Upper lobe of right lung (tissue), 1 donor: ENCODE data around the gene CPA3. TPM values are rescaled to one million over a fixed set of nuclear protein-coding genes. Genes with fewer than 3 reads are reported as not detected.

ENCODE experiments used
- ATAC-seq: fragments of 200-7000 bp; cut with Tn5 transposase; one replicate; pipeline ENCODE4 v1.9.1; 2020; ENCODE audit warnings: mild to moderate bottlenecking, moderate library complexity
- DNase-seq: peaks from one replicate; pipeline ENCODE4 v3.0.0-alpha.2; 2020
- H3K27ac ChIP-seq: fragments of 200-600 bp; one replicate; pipeline ENCODE4 v1.8.0; 2022
- H3K27me3 ChIP-seq: fragments of 200-600 bp; one replicate; pipeline ENCODE4 v1.8.0; 2022; ENCODE audit warnings: mild to moderate bottlenecking
- H3K36me3 ChIP-seq: fragments of 200-600 bp; one replicate; pipeline ENCODE4 v1.8.0; 2022
- H3K4me1 ChIP-seq: fragments of 200-600 bp; one replicate; pipeline ENCODE4 v1.8.0; 2022
- H3K4me3 ChIP-seq: fragments of 200-600 bp; one replicate; pipeline ENCODE4 v1.8.0; 2022; ENCODE audit warnings: mild to moderate bottlenecking
- H3K9me3 ChIP-seq: fragments of 200-600 bp; one replicate; pipeline ENCODE4 v1.8.0; 2022
- intact Hi-C: fragments of 100-400 bp; cut with DNase I; formaldehyde crosslinking; loops from one replicate; pipeline ENCODE4 v1.11.0; 2022
- total RNA-seq: library from RNA; stranded (reverse); fragmentation: NEBNext Ultra II Directional; extraction: Animal tissue kit (Norgen Biotek cat#: 25700); gene quantifications from one replicate; pipeline ENCODE4 v1.2.1, GENCODE V29; 2021
- TF ChIP-seq, protein P1 (sequence below): fragments of 200-600 bp; IDR thresholded peaks from one replicate; pipeline ENCODE4 v1.8.0; 2022; ENCODE audit warnings: antibody characterized with exemption
- donor health status: DM: no; HTN: yes; CAD: no; lungs with severe emphysema.

The CPA3 gene
- total RNA-seq, 1 donor from 2014 or later = 53.1 TPM

DNA sequence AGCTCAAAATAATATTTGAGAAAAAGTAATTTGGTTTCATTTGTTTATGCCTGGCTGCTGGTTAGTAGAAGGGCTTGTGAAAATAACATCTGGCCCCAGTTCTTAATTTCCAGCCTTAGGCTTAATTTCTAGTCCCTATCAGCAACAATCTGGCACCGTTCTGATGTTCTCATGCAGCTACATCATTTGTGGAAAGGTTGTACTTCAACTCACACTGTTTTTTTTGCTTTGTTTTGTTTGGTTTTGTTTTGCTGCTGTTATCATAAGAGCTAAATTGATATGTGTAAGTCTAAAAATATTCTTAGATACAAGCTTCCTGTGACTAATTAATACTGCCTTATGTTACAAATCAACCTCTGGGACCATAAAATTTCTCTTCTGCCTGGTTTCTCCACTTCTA, 8.9 kb downstream of the CPA3 start:
- Histone ChIP-seq H3K27ac (no peak overlapping the region), H3K9me3 (no peaks in the 10 kb centered on the region), H3K36me3 (no peaks in the 10 kb centered on the region), H3K27me3 (no peaks in the 10 kb centered on the region), H3K4me1 (no peaks in the 10 kb centered on the region), H3K4me3 (no peak overlapping the region)
- TF ChIP-seq, protein P1, sequence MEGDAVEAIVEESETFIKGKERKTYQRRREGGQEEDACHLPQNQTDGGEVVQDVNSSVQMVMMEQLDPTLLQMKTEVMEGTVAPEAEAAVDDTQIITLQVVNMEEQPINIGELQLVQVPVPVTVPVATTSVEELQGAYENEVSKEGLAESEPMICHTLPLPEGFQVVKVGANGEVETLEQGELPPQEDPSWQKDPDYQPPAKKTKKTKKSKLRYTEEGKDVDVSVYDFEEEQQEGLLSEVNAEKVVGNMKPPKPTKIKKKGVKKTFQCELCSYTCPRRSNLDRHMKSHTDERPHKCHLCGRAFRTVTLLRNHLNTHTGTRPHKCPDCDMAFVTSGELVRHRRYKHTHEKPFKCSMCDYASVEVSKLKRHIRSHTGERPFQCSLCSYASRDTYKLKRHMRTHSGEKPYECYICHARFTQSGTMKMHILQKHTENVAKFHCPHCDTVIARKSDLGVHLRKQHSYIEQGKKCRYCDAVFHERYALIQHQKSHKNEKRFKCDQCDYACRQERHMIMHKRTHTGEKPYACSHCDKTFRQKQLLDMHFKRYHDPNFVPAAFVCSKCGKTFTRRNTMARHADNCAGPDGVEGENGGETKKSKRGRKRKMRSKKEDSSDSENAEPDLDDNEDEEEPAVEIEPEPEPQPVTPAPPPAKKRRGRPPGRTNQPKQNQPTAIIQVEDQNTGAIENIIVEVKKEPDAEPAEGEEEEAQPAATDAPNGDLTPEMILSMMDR = no peak
- ATAC-seq (no peak), DNase-seq (no peak)
- intact Hi-C loops = no loop called here

DNA sequence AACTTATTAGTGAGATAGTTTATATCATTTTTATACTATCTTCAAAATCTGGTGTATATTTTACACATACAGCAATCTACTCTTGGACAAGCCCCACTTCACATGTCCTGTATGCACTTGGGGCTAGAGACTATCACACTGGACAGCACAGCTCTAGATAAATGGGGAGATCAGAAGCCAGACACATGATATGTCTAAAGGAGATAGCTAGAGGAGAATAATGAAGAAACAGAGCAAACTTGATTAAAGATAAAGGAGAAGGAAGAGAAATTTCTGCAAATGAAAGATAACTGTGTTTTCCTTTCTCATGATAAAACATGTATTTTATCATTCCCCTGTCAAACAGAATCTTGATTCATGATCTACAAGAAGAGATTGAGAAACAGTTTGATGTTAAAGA, 13.0 kb downstream of the CPA3 start:
- intact Hi-C loops = no loop called here
- DNase-seq (no peak), ATAC-seq (no peak)
- no peak overlapping the region for H3K27ac ChIP-seq
- no peak overlapping the region for H3K4me3 ChIP-seq
- H3K9me3 ChIP-seq = no peaks in the 10 kb centered on the region
- TF ChIP-seq, protein P1 = no peak
- H3K4me1 ChIP-seq = no peaks in the 10 kb centered on the region
- H3K27me3 ChIP-seq = no peaks in the 10 kb centered on the region
- H3K36me3 ChIP-seq = no peaks in the 10 kb centered on the region

DNA sequence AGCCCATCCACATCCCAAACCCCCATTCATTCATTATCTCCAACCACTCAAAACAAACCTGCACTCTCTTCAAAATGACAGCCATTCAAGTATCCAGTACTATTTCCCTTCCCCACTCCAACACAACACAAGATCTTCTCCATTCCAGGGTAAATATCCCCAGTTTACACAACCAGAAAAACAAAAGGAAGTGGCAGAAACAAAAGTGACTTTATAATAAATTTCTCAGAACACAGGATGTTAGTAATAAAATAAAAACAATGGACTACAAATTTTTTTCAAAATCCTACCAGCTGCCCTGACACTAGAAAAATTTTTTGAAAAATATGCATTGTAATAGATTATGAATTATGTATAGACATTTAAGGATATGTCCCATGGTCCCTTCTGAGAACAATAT, 14.2 kb downstream of the CPA3 start:
- Histone ChIP-seq H3K4me1 (no peaks in the 10 kb centered on the region), H3K36me3 (no peaks in the 10 kb centered on the region), H3K27ac (no peak overlapping the region), H3K4me3 (no peak overlapping the region), H3K9me3 (no peaks in the 10 kb centered on the region), H3K27me3 (no peaks in the 10 kb centered on the region)
- TF ChIP-seq, protein P1 = no peak
- no peak for DNase-seq
- intact Hi-C loops = no loop called here
- ATAC-seq = no peak

DNA sequence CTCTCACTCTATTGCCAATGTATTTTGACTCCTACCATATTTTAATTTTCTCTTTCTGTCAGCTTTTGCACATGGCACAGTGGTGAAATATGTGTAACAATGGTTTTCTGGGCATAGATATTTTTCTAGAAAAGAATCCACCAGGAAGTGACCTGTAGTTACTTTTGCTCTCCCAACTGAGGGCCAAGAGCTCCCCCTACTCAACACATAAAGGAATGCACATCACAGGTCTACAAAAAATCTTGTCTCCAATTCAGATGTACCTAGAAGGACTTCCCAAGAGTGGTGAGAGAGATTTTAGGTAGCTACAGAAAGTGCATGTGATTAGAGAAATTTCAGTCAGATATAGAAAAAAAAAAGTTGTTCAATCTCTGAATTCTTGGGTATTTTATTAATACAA, 15.6 kb downstream of the CPA3 start:
- no peak overlapping the region for H3K27ac ChIP-seq
- H3K27me3 ChIP-seq = no peaks in the 10 kb centered on the region
- H3K9me3 ChIP-seq = no peaks in the 10 kb centered on the region
- no peaks in the 10 kb centered on the region for H3K4me1 ChIP-seq
- no peak for DNase-seq
- no peak for ATAC-seq
- intact Hi-C loops = no loop called here
- TF ChIP-seq, protein P1 = no peak
- H3K4me3 ChIP-seq = no peak overlapping the region
- no peaks in the 10 kb centered on the region for H3K36me3 ChIP-seq

DNA sequence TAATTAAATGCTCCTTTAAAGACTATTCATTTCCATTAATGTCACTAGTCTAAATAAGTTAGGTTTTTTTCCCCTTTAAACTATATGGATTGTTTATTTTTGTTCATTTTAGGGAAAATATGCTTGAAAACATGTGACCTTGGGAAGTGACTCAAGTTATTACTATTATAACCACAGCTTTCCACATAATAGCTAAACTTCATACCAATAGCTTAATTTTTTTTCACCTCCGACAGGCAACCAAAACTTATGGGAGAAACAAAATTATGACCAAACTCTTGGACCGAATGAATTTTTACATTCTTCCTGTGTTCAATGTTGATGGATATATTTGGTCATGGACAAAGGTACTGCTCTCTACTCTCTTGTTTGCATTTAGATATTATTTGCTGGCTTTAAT, 16.2 kb downstream of the CPA3 start:
- intact Hi-C loops = no loop called here
- no peaks in the 10 kb centered on the region for H3K4me1 ChIP-seq
- H3K27ac ChIP-seq = no peak overlapping the region
- DNase-seq = no peak
- TF ChIP-seq, protein P1 = no peak
- no peaks in the 10 kb centered on the region for H3K36me3 ChIP-seq
- ATAC-seq = no peak
- H3K4me3 ChIP-seq = no peak overlapping the region
- H3K9me3 ChIP-seq = no peaks in the 10 kb centered on the region
- no peaks in the 10 kb centered on the region for H3K27me3 ChIP-seq

DNA sequence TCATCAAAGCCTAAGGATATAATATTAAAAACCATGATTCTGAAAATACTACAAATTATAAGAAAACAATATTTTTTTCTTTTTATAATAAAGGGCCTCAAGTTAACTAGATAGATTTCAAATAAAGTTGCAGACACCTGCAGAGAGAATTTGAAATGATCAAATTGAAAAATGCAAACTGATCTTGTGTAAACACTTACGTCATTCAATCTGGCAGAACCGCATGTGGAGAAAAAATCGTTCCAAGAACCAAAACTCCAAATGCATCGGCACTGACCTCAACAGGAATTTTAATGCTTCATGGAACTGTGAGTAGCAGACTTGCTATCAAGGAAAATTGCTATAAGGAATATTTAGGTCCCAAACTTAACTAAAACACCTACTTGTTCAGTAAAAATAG, 17.2 kb downstream of the CPA3 start:
- DNase-seq = no peak
- H3K4me3 ChIP-seq = no peak overlapping the region
- ATAC-seq = no peak
- H3K9me3 ChIP-seq = no peaks in the 10 kb centered on the region
- TF ChIP-seq, protein P1 = no peak
- intact Hi-C loops = no loop called here
- H3K36me3 ChIP-seq = no peaks in the 10 kb centered on the region
- no peaks in the 10 kb centered on the region for H3K4me1 ChIP-seq
- no peak overlapping the region for H3K27ac ChIP-seq
- H3K27me3 ChIP-seq = no peaks in the 10 kb centered on the region
